MM.1S (cell line): ENCODE results near the gene DUOX2.
A peak's percentile ranks its signal among the peaks of the same experiment; 100 is the strongest.
"Not testable (repeated sequence)": the region's sequence is repeated elsewhere in the genome, so short reads cannot be mapped to it uniquely, and the experiment has no call there.

Experiments used
- DNase-seq: peaks from one replicate; pipeline ENCODE4 v3.0.0-alpha.2; 2015
- H2AFZ ChIP-seq: fragments of 300-600 bp; sonication (generic); 2 replicates; pipeline ENCODE4 v1.6.0; 2016; ENCODE audit warnings: antibody characterized with exemption, low read length
- H3F3A ChIP-seq: fragments of 300-600 bp; sonication (generic); 2 replicates; pipeline ENCODE4 v1.6.1; 2016; ENCODE audit warnings: mild to moderate bottlenecking, antibody characterized with exemption, low read length, moderate library complexity, mixed read lengths; ENCODE audit not compliant: insufficient read depth
- H3K27ac ChIP-seq: fragments of 300-600 bp; sonication (generic); 2 replicates; pipeline ENCODE4 v1.5.1; 2016; ENCODE audit warnings: mild to moderate bottlenecking, low read length
- H3K27me3 ChIP-seq: fragments of 300-600 bp; sonication (generic); replicated peaks from 2 replicates; pipeline ENCODE4 v1.6.0; 2016; ENCODE audit warnings: low read length; ENCODE audit not compliant: insufficient read depth
- H3K36me3 ChIP-seq: fragments of 300-600 bp; sonication (generic); replicated peaks from 2 replicates; pipeline ENCODE4 v1.6.1; 2016; ENCODE audit warnings: mild to moderate bottlenecking, low read length, mixed read lengths; ENCODE audit not compliant: insufficient read depth
- H3K4me1 ChIP-seq: fragments of 300-600 bp; sonication (generic); 2 replicates; pipeline ENCODE4 v1.6.1; 2016; ENCODE audit warnings: low read length, mixed read lengths
- H3K4me2 ChIP-seq: fragments of 300-600 bp; sonication (generic); 2 replicates; pipeline ENCODE4 v1.6.0; 2016; ENCODE audit warnings: low read depth, low read length
- H3K4me3 ChIP-seq: fragments of 300-600 bp; sonication (generic); 2 replicates; pipeline ENCODE4 v1.5.1; 2016; ENCODE audit warnings: low read length, mixed read lengths
- H3K79me2 ChIP-seq: fragments of 300-600 bp; sonication (generic); 2 replicates; pipeline ENCODE4 v1.6.1; 2016; ENCODE audit warnings: mixed run types, low read length, mixed read lengths
- H3K9ac ChIP-seq: fragments of 300-600 bp; sonication (generic); 2 replicates; pipeline ENCODE4 v1.6.1; 2016; ENCODE audit warnings: low read length, mixed read lengths
- H3K9me2 ChIP-seq: fragments of 300-600 bp; sonication (generic); replicated peaks from 2 replicates; pipeline ENCODE4 v1.6.1; 2016; ENCODE audit warnings: mild to moderate bottlenecking, low read length, mixed read lengths; ENCODE audit not compliant: insufficient read depth
- H3K9me3 ChIP-seq: fragments of 300-600 bp; sonication (generic); replicated peaks from 2 replicates; pipeline ENCODE4 v1.6.1; 2016; ENCODE audit warnings: mild to moderate bottlenecking, low read length, mixed read lengths; ENCODE audit not compliant: insufficient read depth
- H4K20me1 ChIP-seq: fragments of 300-600 bp; sonication (generic); 2 replicates; pipeline ENCODE4 v1.6.1; 2016; ENCODE audit warnings: mild to moderate bottlenecking, low read length, moderate library complexity, mixed read lengths; ENCODE audit not compliant: insufficient read depth
- CTCF ChIP-seq: fragments of 300-600 bp; sonication (generic); IDR thresholded peaks from 2 replicates; pipeline ENCODE4 v1.5.1; 2016; ENCODE audit warnings: antibody characterized with exemption, low read length, mixed read lengths
- EZH2 ChIP-seq: fragments of 300-600 bp; sonication (generic); optimal IDR thresholded peaks from 2 replicates; pipeline ENCODE3; 2017; ENCODE audit warnings: low read depth, mild to moderate bottlenecking, antibody characterized with exemption, low read length, mixed read lengths
- EZH2phosphoT487 ChIP-seq: fragments of 300-600 bp; sonication (generic); IDR thresholded peaks from 2 replicates; pipeline ENCODE4 v1.6.1; 2018; ENCODE audit warnings: antibody characterized with exemption, low read length

Gene DUOX2

GRCh38 chr15:45087513-45087912, 26.5 kb downstream of the DUOX2 start:
- no peak overlapping the region for H3K4me3 ChIP-seq
- no peaks in the 10 kb centered on the region for H4K20me1 ChIP-seq
- H3K4me2 ChIP-seq, result no peak overlapping the region
- H3K9me3 ChIP-seq, result no peaks in the 10 kb centered on the region
- H3K9ac ChIP-seq, result no peak overlapping the region
- no peak overlapping the region for H3K27ac ChIP-seq
- no peak overlapping the region for H2AFZ ChIP-seq
- no peaks in the 10 kb centered on the region for H3K79me2 ChIP-seq
- no peaks in the 10 kb centered on the region for H3F3A ChIP-seq
- no peaks in the 10 kb centered on the region for H3K9me2 ChIP-seq
- no peak for DNase-seq
- no peaks in the 10 kb centered on the region for H3K4me1 ChIP-seq
- no peaks in the 10 kb centered on the region for H3K36me3 ChIP-seq
- TF ChIP-seq CTCF (0 out of 2 replicates have a peak, but pooled peaks have one; percentile 14), EZH2phosphoT487 (no peak)
- no peaks in the 10 kb centered on the region for H3K27me3 ChIP-seq

GRCh38 chr15:45084163-45084562, 29.8 kb downstream of the DUOX2 start:
- no peaks in the 10 kb centered on the region for H3K4me1 ChIP-seq
- TF ChIP-seq EZH2phosphoT487, result no peak
- TF ChIP-seq EZH2, result no peak

GRCh38 chr15:45083223-45083622, 30.7 kb downstream of the DUOX2 start:
- Histone ChIP-seq H3K27ac (no peak overlapping the region), H3K4me3 (no peak overlapping the region), H3K9me3 (no peaks in the 10 kb centered on the region), H3K9me2 (no peaks in the 10 kb centered on the region), H3K4me1 (no peaks in the 10 kb centered on the region), H3K4me2 (no peak overlapping the region), H3K27me3 (no peaks in the 10 kb centered on the region), H3K36me3 (no peaks in the 10 kb centered on the region), H3K79me2 (no peaks in the 10 kb centered on the region), H3F3A (no peaks in the 10 kb centered on the region), H2AFZ (no peak overlapping the region), H3K9ac (no peak overlapping the region), H4K20me1 (no peaks in the 10 kb centered on the region)
- no peak for TF ChIP-seq CTCF
- no peak for TF ChIP-seq EZH2
- no peak for TF ChIP-seq EZH2phosphoT487
- DNase-seq, result no peak

More at GRCh38 chr15:45084163-45084562, 29.8 kb downstream of the DUOX2 start:
- Histone ChIP-seq H3F3A (no peaks in the 10 kb centered on the region), H2AFZ (no peak overlapping the region), H3K9me2 (no peaks in the 10 kb centered on the region), H3K27me3 (no peaks in the 10 kb centered on the region), H3K79me2 (no peaks in the 10 kb centered on the region), H3K9me3 (no peaks in the 10 kb centered on the region), H3K9ac (no peak overlapping the region), H3K27ac (no peak overlapping the region), H4K20me1 (no peaks in the 10 kb centered on the region), H3K36me3 (no peaks in the 10 kb centered on the region), H3K4me3 (no peak overlapping the region), H3K4me2 (no peak overlapping the region)
- DNase-seq, result no peak

GRCh38 chr15:45082412-45082811, 31.6 kb downstream of the DUOX2 start:
- not testable (repeated sequence) for H3K4me2 ChIP-seq, H3K9me3 ChIP-seq, H3F3A ChIP-seq, H3K27me3 ChIP-seq, H3K36me3 ChIP-seq, H4K20me1 ChIP-seq, H3K79me2 ChIP-seq, H2AFZ ChIP-seq, H3K4me3 ChIP-seq, H3K9ac ChIP-seq, H3K4me1 ChIP-seq, H3K27ac ChIP-seq, H3K9me2 ChIP-seq, DNase-seq

- DNase-seq, result not testable (repeated sequence)
Observed at GRCh38 chr15:45080593-45080992, 33.4 kb downstream of the DUOX2 start.

DNA sequence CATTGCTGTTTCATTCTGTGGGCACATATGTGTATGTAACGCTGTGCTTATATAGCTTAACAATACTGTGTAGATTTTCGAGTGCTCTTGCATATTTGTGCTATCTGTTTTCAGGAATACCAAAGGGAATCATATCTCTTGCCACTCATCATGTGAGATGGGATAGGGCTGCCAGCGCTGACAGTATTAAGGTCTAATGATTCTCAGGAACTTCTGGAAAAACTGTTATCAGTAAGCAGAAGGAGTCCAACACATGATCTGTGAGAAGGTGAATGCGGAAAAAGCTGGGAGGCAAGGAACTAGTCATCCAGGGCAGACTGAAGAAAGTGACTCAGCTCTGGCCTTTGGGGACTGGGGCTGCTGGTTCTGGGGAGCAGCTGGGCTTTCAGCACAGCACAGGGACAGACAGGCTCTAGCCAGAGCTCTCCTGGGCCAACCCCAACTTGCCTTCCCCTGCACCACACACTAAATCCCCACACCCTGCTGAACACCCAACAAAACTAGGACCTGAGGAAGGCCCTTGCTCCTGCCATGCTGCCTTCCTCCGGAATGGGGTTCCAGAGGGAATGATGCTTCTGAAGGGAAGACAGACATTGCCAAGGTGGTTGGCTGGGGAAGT, 34.2 kb downstream of the DUOX2 start:
- not testable (repeated sequence) for H3K27ac ChIP-seq, H3F3A ChIP-seq, H3K9me2 ChIP-seq, H3K9ac ChIP-seq, H3K4me3 ChIP-seq, H3K9me3 ChIP-seq, H3K4me1 ChIP-seq, H3K79me2 ChIP-seq, DNase-seq, H3K36me3 ChIP-seq, H2AFZ ChIP-seq, H3K27me3 ChIP-seq, H4K20me1 ChIP-seq, H3K4me2 ChIP-seq

More at GRCh38 chr15:45080593-45080992, 33.4 kb downstream of the DUOX2 start:
- not testable (repeated sequence) for H3K4me2 ChIP-seq, H2AFZ ChIP-seq, H3K79me2 ChIP-seq, H3K4me1 ChIP-seq, H3K27ac ChIP-seq, H3K36me3 ChIP-seq, H3K9me3 ChIP-seq, H3K4me3 ChIP-seq, H3K27me3 ChIP-seq, H4K20me1 ChIP-seq, H3K9me2 ChIP-seq, H3K9ac ChIP-seq, H3F3A ChIP-seq
